ENCODE data around the gene RBM19.

DNA sequence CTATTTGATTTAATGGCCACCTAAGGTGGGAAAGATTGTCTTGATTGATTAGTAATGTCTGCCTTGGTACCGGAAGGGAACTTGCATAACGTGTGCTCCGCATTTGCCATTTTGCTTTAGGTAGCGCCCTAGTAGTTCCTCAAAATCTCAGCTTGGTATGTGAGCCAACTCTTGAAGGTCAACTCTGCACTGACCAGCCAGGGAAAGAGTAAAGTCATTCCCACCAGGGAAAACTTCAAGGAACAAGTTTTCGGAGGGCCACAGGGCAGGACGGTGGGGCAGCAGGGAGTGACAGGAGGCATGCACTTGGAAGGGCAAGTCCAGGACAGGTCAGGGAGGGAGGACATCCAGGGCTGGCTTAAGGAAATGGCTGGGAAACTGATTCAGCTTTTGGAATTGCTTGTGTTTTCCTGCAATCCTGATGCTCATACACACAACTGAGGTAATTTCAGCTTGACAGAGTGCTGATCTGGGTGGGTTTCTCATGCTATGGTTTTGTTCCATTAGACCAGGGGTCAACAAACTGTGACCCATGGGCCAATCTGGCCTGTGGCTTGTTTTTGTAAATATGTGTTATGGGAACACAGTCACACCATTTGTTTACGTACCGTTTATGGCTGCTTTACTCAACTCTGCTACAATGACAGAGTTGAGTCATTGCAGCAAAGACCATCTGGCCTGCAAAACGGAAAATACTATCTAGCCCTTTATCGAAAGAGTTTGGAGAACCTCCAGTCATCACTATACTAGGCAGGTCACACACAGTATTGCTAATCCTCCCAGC, 184.5 kb downstream of the RBM19 start:
- TF ChIP-seq, protein P1, sequence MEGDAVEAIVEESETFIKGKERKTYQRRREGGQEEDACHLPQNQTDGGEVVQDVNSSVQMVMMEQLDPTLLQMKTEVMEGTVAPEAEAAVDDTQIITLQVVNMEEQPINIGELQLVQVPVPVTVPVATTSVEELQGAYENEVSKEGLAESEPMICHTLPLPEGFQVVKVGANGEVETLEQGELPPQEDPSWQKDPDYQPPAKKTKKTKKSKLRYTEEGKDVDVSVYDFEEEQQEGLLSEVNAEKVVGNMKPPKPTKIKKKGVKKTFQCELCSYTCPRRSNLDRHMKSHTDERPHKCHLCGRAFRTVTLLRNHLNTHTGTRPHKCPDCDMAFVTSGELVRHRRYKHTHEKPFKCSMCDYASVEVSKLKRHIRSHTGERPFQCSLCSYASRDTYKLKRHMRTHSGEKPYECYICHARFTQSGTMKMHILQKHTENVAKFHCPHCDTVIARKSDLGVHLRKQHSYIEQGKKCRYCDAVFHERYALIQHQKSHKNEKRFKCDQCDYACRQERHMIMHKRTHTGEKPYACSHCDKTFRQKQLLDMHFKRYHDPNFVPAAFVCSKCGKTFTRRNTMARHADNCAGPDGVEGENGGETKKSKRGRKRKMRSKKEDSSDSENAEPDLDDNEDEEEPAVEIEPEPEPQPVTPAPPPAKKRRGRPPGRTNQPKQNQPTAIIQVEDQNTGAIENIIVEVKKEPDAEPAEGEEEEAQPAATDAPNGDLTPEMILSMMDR (IDR thresholded peaks at IDR 0.05; ENCODE audit: low read depth, low read length, missing input control): no peak
- TF ChIP-seq RXRA (IDR thresholded peaks at IDR 0.05) (peak in 1 of 2 donors; percentile 24), FOXA1 (IDR thresholded peaks at IDR 0.05) (no peak), RAD21 (IDR thresholded peaks at IDR 0.05) (no peak), JUND (IDR thresholded peaks at IDR 0.05) (no peak), SP1 (IDR thresholded peaks at IDR 0.05) (no peak)
- TF ChIP-seq, protein P2, sequence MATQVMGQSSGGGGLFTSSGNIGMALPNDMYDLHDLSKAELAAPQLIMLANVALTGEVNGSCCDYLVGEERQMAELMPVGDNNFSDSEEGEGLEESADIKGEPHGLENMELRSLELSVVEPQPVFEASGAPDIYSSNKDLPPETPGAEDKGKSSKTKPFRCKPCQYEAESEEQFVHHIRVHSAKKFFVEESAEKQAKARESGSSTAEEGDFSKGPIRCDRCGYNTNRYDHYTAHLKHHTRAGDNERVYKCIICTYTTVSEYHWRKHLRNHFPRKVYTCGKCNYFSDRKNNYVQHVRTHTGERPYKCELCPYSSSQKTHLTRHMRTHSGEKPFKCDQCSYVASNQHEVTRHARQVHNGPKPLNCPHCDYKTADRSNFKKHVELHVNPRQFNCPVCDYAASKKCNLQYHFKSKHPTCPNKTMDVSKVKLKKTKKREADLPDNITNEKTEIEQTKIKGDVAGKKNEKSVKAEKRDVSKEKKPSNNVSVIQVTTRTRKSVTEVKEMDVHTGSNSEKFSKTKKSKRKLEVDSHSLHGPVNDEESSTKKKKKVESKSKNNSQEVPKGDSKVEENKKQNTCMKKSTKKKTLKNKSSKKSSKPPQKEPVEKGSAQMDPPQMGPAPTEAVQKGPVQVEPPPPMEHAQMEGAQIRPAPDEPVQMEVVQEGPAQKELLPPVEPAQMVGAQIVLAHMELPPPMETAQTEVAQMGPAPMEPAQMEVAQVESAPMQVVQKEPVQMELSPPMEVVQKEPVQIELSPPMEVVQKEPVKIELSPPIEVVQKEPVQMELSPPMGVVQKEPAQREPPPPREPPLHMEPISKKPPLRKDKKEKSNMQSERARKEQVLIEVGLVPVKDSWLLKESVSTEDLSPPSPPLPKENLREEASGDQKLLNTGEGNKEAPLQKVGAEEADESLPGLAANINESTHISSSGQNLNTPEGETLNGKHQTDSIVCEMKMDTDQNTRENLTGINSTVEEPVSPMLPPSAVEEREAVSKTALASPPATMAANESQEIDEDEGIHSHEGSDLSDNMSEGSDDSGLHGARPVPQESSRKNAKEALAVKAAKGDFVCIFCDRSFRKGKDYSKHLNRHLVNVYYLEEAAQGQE (IDR thresholded peaks at IDR 0.05): no peak
- TF ChIP-seq, protein P3, sequence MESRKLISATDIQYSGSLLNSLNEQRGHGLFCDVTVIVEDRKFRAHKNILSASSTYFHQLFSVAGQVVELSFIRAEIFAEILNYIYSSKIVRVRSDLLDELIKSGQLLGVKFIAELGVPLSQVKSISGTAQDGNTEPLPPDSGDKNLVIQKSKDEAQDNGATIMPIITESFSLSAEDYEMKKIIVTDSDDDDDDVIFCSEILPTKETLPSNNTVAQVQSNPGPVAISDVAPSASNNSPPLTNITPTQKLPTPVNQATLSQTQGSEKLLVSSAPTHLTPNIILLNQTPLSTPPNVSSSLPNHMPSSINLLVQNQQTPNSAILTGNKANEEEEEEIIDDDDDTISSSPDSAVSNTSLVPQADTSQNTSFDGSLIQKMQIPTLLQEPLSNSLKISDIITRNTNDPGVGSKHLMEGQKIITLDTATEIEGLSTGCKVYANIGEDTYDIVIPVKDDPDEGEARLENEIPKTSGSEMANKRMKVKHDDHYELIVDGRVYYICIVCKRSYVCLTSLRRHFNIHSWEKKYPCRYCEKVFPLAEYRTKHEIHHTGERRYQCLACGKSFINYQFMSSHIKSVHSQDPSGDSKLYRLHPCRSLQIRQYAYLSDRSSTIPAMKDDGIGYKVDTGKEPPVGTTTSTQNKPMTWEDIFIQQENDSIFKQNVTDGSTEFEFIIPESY (IDR thresholded peaks at IDR 0.05): no peak
